Daoy (cell line): ENCODE data around the gene MYO15B. TPM values are rescaled to one million over a fixed set of nuclear protein-coding genes. Genes with fewer than 3 reads are reported as not detected.

ENCODE experiments used
- DNase-seq: peaks from one replicate; pipeline ENCODE4 v3.0.0-alpha.2; 2015; ENCODE audit warnings: low read depth
- total RNA-seq: library from RNA; depleted of rRNA; stranded (reverse); fragments of >200 nt; shearing (Covaris generic); gene quantifications from 2 replicates; pipeline ENCODE4 v1.2.3, GENCODE V29; 2014

The MYO15B gene
- total RNA-seq, 1 experiment from 2014 or later = 0.69 TPM

DNA sequence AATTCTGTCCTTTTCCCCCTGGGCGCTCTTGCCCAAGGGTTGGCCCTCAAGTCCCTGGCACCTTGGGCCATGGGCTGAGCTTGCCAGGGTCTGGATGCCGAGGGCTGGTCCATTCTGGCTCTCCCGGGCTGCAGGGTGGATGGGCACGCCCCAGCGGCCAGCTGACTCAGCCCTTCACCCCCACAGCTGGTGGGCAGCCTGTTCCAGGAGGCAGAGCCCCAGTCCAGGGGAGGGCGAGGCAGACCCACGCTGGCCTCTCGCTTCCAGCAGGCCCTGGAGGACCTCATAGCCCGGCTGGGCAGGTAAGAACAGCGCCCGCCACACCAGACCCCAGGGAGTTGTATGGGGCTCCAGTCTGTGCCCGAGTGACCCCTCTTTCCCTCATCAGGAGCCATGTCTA, 15.0 kb downstream of the MYO15B start:
- DNase-seq = peak; percentile 47

DNA sequence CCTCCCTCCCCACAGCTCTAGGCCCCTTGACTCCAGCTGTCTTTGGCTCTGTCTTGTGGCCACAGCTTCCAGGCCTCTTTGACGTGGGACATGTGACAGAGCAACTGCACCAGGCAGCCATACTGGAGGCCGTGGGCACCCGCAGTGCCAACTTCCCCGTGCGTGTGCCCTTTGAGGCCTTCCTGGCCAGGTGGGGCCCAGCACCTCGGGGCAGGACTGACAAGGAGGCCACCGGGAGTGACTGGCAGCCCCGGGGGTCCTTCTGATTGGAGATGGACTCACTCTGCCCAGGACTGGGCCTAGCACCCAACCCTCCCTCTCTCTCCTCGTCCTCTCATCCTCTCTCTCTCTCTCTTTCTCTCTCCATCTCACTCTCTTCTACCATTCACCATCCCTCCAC, 15.5 kb downstream of the MYO15B start:
- DNase-seq = no peak

DNA sequence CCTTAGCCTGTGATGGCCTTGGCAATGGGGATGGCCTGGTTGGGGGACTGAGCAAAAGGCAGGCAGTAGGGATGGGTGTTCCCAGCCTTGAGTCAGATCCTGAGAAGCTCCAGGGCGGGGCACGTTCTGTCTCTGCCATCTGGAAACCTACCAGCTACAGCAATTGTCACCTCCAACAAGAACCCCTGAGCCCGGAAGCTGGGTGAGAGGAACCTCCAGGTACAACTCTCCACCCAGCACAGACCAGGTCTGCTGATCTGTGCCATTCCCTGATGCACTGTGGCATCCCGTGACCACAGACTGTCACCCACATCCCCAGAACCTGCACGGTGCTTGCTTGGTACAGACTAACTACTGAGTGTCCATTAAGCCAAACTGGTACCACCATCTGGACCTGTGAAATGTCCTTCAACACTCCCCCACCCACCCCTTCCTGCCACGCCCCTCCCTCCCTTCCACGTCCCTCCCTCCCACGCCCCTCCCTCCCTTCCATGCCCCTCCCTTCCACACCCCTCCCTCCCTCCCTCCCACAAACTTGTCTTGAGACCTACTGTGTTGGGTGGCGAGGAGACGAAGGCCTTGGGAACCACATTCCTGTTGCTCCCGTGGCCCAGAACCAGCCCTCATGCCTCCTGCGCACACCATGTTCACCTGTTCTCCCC, 16.6 kb downstream of the MYO15B start:
- DNase-seq = no peak

DNA sequence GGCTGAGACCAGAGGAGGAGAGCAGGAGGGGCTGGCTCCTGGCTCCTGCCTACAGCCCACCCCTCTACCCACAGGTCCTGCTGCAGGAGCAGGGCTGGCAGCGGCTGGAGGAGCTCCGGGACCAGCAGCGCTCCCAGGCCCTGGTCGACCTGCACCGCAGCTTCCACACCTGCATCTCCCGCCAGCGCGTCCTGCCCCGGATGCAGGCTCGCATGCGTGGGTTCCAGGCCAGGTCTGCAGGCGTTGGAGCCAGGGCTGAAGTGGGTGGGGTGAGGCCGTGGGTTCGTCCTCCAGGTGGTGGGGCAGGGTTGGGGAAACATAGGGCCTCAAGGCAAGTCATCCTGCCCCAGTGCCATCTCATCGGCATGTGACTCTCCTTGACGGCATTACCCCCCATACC, 18.2 kb downstream of the MYO15B start:
- no peak for DNase-seq

DNA sequence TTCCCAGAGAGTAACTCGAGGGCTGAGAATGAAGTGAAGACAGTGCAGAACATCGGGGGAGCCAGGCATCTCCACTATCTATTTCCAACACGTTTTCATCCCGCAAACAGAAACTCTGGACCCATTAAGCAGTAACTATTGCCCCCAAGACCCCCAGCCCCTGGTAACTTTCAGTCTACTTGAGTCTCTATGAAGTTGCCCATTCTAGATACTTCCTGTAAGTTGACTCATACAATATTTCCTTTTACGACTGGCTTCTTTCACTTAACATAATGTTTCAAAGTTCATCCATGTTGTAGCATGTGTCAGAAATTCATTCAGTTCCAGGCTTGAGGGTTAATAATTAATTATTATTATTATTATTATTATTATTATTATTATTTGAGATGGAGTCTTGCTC, 19.5 kb downstream of the MYO15B start:
- DNase-seq = no peak

DNA sequence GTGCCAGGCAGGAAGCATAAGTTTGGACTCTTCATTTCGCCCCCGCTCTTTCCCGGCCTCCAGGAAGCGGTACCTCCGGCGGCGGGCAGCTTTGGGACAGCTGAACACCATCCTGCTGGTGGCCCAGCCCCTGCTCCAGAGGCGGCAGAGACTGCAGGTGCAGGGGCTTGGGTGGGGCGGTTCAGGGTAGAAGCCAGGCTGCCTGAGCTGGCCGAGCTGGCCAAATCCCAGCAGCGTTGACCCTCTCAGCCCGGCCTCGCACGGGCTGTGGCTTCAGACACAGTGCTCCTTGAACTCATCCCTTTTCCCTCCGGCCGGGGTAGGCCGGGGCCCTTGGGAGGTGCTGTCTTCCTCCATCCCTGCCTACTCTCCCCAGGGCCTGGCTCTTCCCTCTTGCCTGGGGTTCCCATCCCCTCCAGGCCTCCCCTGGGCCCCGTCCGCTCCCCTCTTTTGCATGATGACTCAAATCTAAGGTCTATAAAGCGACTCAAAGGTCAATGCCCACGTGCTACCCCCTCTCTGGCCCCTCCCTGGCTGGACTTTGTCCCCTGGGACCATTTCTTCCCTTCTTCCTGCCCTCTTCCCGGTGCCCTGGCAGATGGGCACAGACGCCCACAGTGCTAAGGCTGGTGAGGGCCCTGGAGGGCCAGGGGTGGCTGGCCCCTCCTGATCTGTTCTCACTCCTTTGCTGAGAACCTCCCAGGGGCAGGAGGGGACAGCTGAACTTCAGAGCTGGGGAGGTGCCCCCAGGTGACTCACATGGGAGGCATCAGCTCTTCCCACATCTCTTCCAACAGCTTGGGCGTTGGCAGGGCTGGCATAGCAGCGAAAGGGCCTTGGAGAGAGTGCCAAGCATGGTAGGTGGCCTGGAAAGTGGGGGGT, 22.7 kb downstream of the MYO15B start:
- no peak for DNase-seq

DNA sequence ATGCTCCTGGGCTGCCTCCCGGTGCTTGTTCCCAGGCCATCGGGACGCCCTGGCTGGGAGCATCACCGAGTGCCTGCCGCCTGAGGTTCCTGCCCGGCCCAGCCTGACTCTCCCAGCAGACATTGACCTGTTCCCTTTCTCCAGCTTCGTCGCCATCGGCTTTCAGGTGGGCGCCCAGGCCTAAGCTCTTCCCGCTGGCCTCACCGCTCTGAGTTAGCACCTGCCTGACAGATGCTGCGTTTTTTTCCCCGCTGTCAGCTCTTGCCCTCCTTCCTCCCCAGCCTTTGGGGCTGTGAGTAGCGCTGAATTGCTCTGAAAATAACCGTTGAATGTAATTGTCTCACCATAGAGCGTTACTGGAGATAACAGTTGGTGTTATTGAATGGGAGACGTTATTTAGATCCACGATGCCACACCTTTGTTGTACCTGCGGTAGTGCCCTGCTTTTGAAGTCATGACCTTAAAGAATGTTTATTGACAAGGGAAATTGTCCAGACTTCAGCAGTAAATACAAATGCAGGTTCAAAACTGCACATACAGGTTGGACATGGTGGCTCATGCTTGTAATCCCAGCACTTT, 24.3 kb downstream of the MYO15B start:
- DNase-seq = no peak

DNA sequence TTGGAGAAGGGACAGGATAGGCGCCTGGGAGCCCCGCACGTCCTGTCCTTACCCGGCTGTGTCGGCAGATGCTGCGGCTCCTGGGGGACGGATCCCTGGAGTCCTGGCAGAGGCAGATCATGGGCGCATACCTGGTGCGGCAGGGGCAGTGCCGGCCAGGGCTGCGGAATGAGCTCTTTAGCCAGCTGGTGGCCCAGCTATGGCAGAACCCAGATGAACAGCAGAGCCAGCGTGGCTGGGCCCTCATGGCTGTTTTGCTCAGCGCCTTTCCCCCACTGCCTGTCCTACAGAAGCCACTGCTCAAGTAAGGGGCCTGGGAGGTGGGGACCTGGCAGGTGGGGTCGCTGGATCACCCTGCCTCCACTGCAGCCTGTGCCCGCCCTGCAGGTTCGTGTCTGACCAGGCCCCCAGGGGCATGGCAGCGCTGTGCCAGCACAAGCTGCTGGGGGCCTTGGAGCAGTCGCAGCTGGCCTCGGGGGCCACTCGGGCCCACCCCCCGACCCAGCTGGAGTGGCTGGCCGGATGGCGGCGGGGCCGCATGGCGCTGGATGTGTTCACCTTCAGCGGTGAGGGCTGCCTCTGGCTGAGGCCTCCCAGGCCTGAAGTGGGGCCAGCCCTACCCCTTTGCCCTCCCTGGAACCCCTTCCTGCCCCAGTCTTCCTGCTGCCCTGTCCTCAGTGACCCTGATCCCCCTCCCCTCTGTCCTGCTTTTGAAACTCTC, 25.5 kb downstream of the MYO15B start:
- DNase-seq = no peak

DNA sequence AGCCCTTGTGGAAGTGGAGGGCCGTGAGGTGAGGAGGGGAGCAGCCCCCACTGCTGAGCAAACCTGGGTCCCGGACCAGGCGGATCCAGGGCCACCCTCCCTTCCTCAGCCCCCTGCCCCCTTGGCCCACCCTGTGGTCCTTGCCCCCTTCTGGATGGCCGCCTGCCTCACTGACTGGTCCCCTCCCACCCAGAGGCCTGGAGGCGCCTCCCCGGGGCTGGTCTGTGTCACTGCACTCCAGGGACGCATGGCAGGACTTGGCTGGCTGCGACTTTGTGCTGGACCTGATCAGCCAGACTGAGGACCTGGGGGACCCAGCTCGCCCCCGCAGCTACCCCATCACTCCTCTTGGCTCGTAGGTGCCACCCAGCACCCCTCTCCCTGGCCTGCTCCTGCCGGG, 26.4 kb downstream of the MYO15B start:
- no peak for DNase-seq

DNA sequence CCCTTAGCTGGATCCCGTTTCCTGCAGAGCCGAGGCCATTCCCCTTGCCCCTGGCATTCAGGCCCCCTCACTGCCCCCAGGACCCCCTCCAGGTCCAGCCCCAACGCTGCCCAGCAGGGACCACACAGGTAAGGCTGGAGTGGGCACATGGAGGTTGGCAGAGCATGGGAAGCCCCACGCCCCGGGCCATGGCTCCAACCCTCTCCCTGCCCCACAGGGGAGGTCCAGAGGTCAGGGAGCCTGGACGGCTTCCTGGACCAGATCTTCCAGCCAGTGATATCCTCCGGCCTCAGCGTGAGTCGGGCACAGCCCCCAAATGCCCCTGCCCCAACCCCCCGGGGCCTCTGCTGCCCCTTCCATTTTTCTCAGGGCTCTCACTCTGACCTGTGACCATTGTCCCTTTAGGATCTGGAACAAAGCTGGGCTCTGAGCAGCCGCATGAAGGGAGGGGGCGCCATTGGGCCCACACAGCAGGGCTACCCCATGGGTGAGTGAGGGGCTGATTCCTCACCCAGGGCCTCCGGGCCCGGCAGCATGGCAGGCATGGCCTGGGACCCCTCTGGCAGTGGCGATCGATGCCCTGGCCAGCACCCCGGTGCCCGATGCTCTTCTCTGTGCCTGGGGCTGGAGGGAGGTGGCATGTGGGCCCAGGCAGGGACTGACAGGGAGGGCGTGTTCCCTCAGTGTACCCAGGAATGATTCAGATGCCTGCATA, 27.1 kb downstream of the MYO15B start:
- no peak for DNase-seq

DNA sequence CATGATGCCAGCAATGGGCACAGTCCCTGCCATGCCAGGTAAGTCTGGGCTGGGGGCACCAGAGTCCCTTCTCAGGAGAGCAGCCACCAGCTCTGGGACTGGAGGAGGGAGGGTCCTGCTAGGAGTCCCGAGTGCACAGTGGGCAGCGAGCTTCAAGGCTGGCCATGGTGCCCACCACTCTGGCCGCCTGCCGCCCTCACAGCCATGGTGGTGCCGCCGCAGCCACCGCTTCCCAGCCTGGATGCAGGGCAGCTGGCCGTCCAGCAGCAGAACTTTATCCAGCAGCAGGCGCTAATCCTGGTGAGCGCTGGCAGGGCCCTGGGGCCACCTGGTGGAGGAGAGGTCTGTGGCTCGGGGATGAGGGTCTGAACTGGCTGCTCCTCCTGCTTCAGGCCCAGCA, 27.7 kb downstream of the MYO15B start:
- no peak for DNase-seq

DNA sequence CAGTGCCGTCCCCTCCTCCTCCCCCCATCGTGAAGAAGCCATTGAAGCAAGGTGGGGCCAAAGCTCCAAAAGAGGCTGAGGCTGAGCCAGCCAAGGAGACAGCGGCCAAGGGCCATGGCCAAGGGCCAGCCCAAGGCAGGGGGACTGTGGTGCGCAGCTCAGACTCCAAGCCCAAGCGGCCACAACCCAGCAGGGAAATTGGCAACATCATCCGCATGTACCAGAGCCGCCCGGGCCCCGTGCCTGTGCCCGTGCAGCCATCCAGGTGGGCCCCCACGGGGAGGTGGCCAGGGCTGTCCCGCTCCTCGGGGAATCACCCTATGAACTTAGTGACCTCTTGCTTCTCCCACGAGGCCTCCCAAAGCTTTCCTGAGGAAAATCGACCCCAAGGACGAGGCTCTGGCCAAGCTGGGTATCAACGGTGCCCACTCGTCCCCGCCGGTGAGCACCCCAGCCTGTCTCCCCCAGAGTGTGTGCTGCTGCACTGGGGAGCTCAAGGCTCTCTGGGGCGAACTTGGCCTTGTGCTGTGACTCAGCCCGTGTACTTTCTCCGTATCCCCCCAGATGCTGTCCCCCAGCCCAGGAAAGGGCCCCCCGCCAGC, 29.0 kb downstream of the MYO15B start:
- DNase-seq = no peak

DNA sequence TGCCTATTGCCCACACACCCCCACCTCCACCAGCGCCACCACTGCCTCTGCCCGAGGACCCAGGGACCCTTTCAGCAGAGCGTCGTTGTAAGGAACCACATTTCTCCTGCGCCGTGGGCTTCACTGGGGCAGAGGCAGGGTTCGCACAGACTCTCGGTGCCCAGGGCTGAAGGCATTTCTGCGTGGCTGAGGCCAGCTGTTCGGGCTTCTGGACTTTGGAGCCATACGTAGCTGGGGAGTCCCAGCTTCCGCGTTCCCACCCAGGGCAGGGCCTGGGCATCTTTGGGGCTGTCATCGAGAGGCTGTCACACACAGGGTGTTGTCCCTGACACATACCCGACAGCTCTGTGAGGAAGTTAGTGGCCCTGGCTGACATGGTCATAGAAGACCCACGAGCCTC, 29.6 kb downstream of the MYO15B start:
- DNase-seq = no peak

DNA sequence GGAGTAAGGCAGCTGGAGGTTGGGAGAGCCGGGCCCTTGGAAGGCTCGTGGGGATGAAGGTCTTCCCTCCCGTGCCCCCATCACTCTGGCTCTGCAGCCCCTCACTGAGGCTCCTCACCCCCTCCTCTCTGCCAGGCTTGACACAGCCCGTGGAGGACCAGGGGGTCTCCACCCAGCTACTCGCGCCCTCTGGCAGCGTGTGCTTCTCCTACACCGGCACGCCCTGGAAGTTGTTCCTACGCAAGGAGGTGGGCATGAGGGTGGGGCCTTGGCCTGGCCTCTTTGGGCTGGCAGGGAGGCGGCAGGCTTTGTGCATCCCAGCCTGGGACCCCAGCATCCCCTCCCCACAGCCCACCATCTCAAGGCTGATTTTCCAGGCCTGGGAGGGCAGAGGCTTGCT, 30.1 kb downstream of the MYO15B start:
- no peak for DNase-seq

DNA sequence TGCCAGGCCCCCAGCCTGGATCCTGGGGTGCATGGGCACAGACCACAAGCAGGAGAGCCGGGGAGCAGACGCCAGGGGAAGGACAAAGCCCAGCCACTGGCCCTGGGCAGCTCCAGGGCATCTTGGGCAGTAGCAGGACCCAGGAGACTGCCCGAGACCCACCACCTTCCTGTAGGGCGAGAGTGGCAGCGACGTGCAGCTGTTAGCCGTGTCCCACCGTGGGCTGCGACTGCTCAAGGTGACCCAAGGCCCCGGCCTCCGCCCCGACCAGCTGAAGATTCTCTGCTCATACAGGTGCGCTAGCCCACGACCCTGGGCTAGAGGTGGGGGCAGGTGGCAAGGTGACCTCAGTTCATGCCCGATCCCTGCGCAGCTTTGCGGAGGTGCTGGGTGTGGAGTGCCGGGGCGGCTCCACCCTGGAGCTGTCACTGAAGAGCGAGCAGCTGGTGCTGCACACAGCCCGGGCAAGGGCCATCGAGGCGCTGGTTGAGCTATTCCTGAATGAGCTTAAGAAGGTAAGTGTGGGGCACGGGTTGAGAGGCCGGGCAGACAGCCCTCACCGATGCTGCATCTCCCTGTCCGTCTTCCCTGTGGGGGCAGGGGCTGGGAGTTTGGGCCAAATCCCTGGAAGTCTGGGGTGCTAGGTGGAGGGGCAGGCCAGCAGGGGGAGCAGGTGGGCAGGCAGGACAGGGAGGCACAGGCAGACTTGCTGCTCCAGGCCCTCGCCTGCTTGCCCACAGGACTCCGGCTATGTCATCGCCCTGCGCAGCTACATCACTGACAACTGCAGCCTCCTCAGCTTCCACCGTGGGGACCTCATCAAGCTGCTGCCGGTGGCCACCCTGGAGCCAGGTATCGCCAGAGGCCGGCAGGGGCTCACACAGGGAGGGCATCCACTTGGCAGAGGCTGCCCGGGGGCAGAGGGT, 32.2 kb downstream of the MYO15B start:
- peak; percentile 84 for DNase-seq

DNA sequence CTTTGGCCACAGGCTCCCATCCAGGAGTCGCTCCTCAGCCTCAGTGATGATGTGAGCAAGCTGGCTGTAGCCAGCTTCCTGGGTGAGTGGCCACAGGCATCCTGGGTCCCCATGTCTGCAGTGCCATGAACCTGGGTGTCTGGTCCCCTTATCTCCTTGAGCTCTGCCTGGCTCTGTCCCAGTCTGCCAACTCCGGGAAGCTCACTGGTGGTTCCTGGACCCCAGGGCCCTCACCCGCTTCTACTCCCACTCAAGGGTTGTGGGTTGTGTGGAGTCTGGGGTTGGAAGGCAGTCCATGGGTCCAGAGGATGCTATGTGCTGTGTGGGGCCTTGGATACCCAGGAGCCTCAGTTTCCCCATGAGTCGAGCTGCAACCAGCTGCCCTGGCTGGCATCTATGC, 33.9 kb downstream of the MYO15B start:
- DNase-seq = no peak

DNA sequence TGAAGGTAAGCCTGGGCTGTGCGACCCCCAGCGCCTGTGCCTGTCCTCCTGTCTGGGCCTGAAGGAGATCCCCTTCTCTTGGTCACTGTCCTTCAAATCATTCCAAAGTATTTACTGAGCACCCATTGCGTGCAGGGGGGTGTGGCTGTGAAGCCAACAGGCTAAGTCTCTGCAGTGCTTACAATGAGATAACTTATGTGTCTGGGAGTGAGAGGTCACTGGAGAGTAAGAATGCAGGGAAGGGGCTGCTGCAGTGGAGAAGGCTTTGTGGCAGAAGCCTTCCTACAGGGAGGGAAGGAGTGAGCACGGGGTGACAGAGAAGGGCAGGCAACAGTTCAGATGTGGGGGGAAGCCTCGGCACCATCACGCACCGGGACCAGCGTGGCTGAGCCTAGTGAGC, 34.5 kb downstream of the MYO15B start:
- no peak for DNase-seq

DNA sequence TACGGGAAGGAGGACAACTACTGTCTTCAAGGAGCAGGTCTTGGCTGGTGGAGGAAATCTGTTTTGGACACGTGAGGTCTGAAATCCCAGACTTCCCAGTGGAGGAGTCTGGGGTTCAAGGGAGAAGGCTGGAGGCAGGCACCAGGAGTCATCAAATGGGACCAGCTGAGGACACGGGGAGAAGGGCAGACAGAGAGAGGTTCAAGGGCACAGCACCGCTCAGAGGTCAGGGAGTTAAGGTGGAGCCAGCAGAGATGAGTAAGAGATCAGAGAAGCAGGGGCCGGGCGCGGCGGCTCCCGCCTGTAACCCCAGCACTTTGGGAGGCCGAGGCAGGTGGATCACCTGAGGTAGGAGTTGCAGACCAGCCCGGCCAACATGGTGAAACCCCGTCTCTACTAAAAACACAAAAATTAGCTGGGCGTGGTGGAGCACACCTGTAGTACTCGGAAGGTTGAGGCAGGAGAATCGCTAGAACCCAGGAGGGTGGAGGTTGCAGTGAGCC, 35.2 kb downstream of the MYO15B start:
- DNase-seq = no peak

DNA sequence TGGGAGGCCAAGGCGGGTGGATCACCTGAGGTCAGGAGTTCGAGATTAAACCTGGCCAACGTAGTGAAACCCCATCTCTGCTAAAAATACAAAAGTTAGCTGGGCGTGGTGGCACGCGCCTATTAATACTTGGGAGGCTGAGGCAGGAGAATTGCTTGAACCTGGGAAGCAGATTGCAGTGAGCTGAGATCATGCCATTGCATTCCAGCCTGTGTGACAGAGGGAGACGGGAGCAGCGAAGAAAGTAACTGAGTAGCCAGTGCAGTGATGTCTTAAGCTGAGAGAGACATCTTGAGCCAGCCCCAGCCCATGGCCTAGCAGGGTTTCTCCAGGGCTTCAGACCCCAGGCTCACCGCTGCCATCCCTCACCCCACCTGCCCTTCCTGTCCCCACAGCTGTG, 35.8 kb downstream of the MYO15B start:
- no peak for DNase-seq

DNA sequence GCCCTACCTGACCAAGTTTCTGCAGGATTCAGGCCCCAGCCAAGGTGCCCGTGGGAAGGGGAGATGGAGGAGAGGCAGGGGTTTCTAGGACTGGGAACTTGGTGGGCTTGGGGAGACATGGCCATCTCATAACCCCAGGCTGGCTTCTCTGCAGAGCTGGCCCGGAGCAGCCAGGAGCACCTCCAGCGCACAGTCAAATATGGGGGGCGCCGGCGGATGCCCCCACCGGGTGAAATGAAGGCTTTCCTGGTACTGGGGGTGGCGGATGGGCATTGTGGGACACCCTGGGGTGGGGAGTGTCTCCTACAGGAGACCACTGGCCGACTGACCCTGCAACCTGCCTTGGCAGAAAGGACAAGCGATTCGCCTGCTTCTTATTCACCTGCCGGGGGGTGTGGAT, 36.4 kb downstream of the MYO15B start:
- no peak for DNase-seq
